Upper lobe of left lung (tissue), 4 donors: Measurements from ENCODE around the gene NOX5.

Experiments
- CTCF ChIP-seq, 6 experiments: fragments of 450-650 bp in 4 of 6; fragments of 200-600 bp in 2 of 6; sonication (generic) in 2 of 6; IDR thresholded peaks; one replicate each; pipeline ENCODE4 v1.5.1; 2016 to 2019; ENCODE audit warnings: antibody characterized with exemption in 6 of 6
- POLR2A ChIP-seq, 4 donors: fragments of 450-650 bp; IDR thresholded peaks; one replicate each; pipeline ENCODE4 v1.5.1; 2016 to 2017; ENCODE audit warnings: antibody characterized with exemption in 4 of 4, mild to moderate bottlenecking in 2 of 4
- POLR2AphosphoS5 ChIP-seq, 2 donors: sonication (generic); formaldehyde crosslinking; IDR thresholded peaks; one replicate each; pipeline ENCODE4 v1.5.1; 2017; ENCODE audit warnings: antibody characterized with exemption in 2 of 2

GRCh38 chr15:69035205-69035917, 20.9 kb downstream of the NOX5 start:
- TF ChIP-seq CTCF (IDR thresholded peaks at IDR 0.05), result no peak
- TF ChIP-seq POLR2AphosphoS5 (IDR thresholded peaks at IDR 0.05), result no peak
- TF ChIP-seq POLR2A (IDR thresholded peaks at IDR 0.05), result no peak
